Endodermal cell (in vitro differentiated cells): ENCODE measurements around the gene MYO18B. TPM values are rescaled to one million over a fixed set of nuclear protein-coding genes. Genes with fewer than 3 reads are reported as not detected.

Experiments
- DNase-seq: peaks from one replicate; pipeline ENCODE4 v3.0.0-alpha.2; 2017
- H3K27ac ChIP-seq: 2 replicates; pipeline ENCODE4 v1.5.1; 2013; ENCODE audit warnings: mild to moderate bottlenecking, low read depth, low read length, moderate library complexity
- H3K27me3 ChIP-seq: 2 replicates; pipeline ENCODE4 v1.6.1; 2013; ENCODE audit warnings: mild to moderate bottlenecking, low read length, moderate library complexity; ENCODE audit not compliant: insufficient read depth, control insufficient read depth, poor library complexity, severe bottlenecking
- H3K36me3 ChIP-seq: 2 replicates; pipeline ENCODE4 v1.7.0; 2013; ENCODE audit warnings: mild to moderate bottlenecking, low read length, moderate library complexity; ENCODE audit not compliant: control insufficient read depth, insufficient read depth
- H3K4me1 ChIP-seq: one replicate; pipeline ENCODE4 v1.7.0; 2013; ENCODE audit warnings: low read length; ENCODE audit not compliant: control insufficient read depth, insufficient read depth
- H3K4me3 ChIP-seq: 2 replicates; pipeline ENCODE4 v1.5.1; 2013; ENCODE audit warnings: mild to moderate bottlenecking, low read length, moderate library complexity
- H3K9ac ChIP-seq: 2 replicates; pipeline ENCODE4 v1.6.1; 2013; ENCODE audit warnings: mild to moderate bottlenecking, low read length, moderate library complexity; ENCODE audit not compliant: poor library complexity, severe bottlenecking; ENCODE audit errors: extremely low read depth
- H3K9me3 ChIP-seq: 2 replicates; pipeline ENCODE4 v1.6.1; 2013; ENCODE audit warnings: mild to moderate bottlenecking, low read length, moderate library complexity; ENCODE audit not compliant: control insufficient read depth
- H3K27ac Mint-ChIP-seq: 2 replicates; pipeline ENCODE4 v1.8.0; 2020; ENCODE audit warnings: mixed read lengths
- H3K27me3 Mint-ChIP-seq: 2 replicates; pipeline ENCODE4 v1.8.0; 2021; ENCODE audit warnings: mild to moderate bottlenecking, mixed read lengths; ENCODE audit not compliant: insufficient read depth
- H3K36me3 Mint-ChIP-seq: 2 replicates; pipeline ENCODE4 v1.8.0; 2020; ENCODE audit warnings: low read depth, mixed read lengths
- H3K4me1 Mint-ChIP-seq: 2 replicates; pipeline ENCODE4 v1.8.0; 2020; ENCODE audit warnings: mixed read lengths
- H3K4me3 Mint-ChIP-seq: 2 replicates; pipeline ENCODE4 v1.8.0; 2020; ENCODE audit warnings: mild to moderate bottlenecking, moderate library complexity, mixed read lengths
- H3K9me3 Mint-ChIP-seq: 2 replicates; pipeline ENCODE4 v1.8.0; 2020; ENCODE audit warnings: mild to moderate bottlenecking, mixed read lengths
- CTCF ChIP-seq: fragments of 200-600 bp; sonication (generic); conservative IDR thresholded peaks from 2 replicates; pipeline ENCODE4 v1.5.0; 2021; ENCODE audit warnings: antibody characterized with exemption, mild to moderate bottlenecking
- WGBS, 2 experiments: methylation state at CpG; one replicate each; pipeline versions ENCODE4 v1.1.5 to v1.1.7; 2013; ENCODE audit warnings: missing lambda C conversion rate in 2 of 2, mixed read lengths in 1 of 2; ENCODE audit not compliant: insufficient coverage in 1 of 2, insufficient read length in 1 of 2; 5-methylcytosine and 5-hydroxymethylcytosine counted together
- total RNA-seq, 2 donors: library from RNA; stranded (reverse); fragmentation: NEBNext Ultra II Directional in 1 of 2; extraction: Animal tissue kit (Norgen Biotek cat#: 25700) in 1 of 2; gene quantifications; 2 replicates in 1 of 2; 3 replicates in 1 of 2; pipeline ENCODE4 v1.2.1, GENCODE V29; 2021

Gene MYO18B
- total RNA-seq, 2 donors from 2014 or later: 0.77 to 0.84 TPM

GRCh38 chr22:25753252-25753651 is 11.3 kb downstream of the MYO18B start:
- Histone ChIP-seq H3K27me3 (no peaks in the 10 kb centered on the region), H3K36me3 (no peaks in the 10 kb centered on the region), H3K27ac (no peak overlapping the region), H3K9ac (no peak overlapping the region), H3K4me3 (no peak overlapping the region), H3K4me1 (peaks cover 2% of the 10 kb centered on the region), H3K9me3 (no peaks in the 10 kb centered on the region)
- peaks cover 9% of the 10 kb centered on the region for H3K27me3 Mint-ChIP-seq
- no peak for DNase-seq
- peaks cover 2% of the 10 kb centered on the region for H3K4me1 Mint-ChIP-seq
- 94 to 96% methylated on average over 13 to 14 of the region's 14 CpGs for WGBS, 2 experiments
- H3K27ac Mint-ChIP-seq: no peak overlapping the region
- H3K9me3 Mint-ChIP-seq: peaks cover 9% of the 10 kb centered on the region
- no peak overlapping the region for H3K4me3 Mint-ChIP-seq
- no peaks in the 10 kb centered on the region for H3K36me3 Mint-ChIP-seq
- TF ChIP-seq CTCF: no peak

GRCh38 chr22:25754527-25755202 is 12.7 kb downstream of the MYO18B start:
- Mint-ChIP-seq H3K4me3 (no peak overlapping the region), H3K9me3 (peaks cover 9% of the 10 kb centered on the region), H3K36me3 (no peaks in the 10 kb centered on the region), H3K27ac (no peak overlapping the region), H3K4me1 (peaks cover 2% of the 10 kb centered on the region), H3K27me3 (peaks cover 6% of the 10 kb centered on the region)
- DNase-seq: no peak
- H3K36me3 ChIP-seq: no peaks in the 10 kb centered on the region
- peaks cover 2% of the 10 kb centered on the region for H3K4me1 ChIP-seq
- H3K4me3 ChIP-seq: no peak overlapping the region
- 91 to 93% methylated on average over 15 to 24 of the region's 24 CpGs for WGBS, 2 experiments
- H3K9ac ChIP-seq: no peak overlapping the region
- H3K9me3 ChIP-seq: no peaks in the 10 kb centered on the region
- H3K27me3 ChIP-seq: no peaks in the 10 kb centered on the region
- H3K27ac ChIP-seq: no peak overlapping the region
- TF ChIP-seq CTCF: no peak

GRCh38 chr22:25757686-25758085 is 15.7 kb downstream of the MYO18B start:
- Histone ChIP-seq H3K4me1 (no peaks in the 10 kb centered on the region), H3K9me3 (no peaks in the 10 kb centered on the region), H3K27ac (no peak overlapping the region), H3K27me3 (no peaks in the 10 kb centered on the region), H3K4me3 (no peak overlapping the region), H3K36me3 (no peaks in the 10 kb centered on the region), H3K9ac (no peak overlapping the region)
- DNase-seq: no peak
- 92% methylated on average over 3 of the region's 3 CpGs; no CpG with 5 or more reads in 1 of the 2 experiments for WGBS, 2 experiments
- Mint-ChIP-seq H3K9me3 (peaks cover 9% of the 10 kb centered on the region), H3K36me3 (no peaks in the 10 kb centered on the region), H3K4me3 (no peak overlapping the region), H3K27ac (no peak overlapping the region), H3K27me3 (peaks cover 4% of the 10 kb centered on the region), H3K4me1 (peaks cover 6% of the 10 kb centered on the region)
- TF ChIP-seq CTCF: no peak
